Esophagus muscularis mucosa (tissue), 3 donors: Measurements from ENCODE around the gene SPINK4.

Experiments used
- POLR2A ChIP-seq: fragments of 450-650 bp; IDR thresholded peaks from one replicate; pipeline ENCODE4 v1.6.1; 2017; ENCODE audit warnings: antibody characterized with exemption, moderate library complexity, mild to moderate bottlenecking, low read depth
- POLR2AphosphoS5 ChIP-seq, 2 donors: sonication (generic); formaldehyde crosslinking; IDR thresholded peaks; one replicate each; pipeline ENCODE4 v1.6.1; 2017; ENCODE audit warnings: antibody characterized with exemption in 2 of 2
- TF ChIP-seq, protein P1 (sequence below), 3 experiments: fragments of 200-600 bp in 2 of 3; fragments of 450-650 bp in 1 of 3; sonication (generic) in 2 of 3; IDR thresholded peaks; one replicate each; pipeline ENCODE4 v1.5.1; 2017 to 2019; ENCODE audit warnings: antibody characterized with exemption in 3 of 3, mild to moderate bottlenecking in 2 of 3, moderate library complexity in 1 of 3

DNA sequence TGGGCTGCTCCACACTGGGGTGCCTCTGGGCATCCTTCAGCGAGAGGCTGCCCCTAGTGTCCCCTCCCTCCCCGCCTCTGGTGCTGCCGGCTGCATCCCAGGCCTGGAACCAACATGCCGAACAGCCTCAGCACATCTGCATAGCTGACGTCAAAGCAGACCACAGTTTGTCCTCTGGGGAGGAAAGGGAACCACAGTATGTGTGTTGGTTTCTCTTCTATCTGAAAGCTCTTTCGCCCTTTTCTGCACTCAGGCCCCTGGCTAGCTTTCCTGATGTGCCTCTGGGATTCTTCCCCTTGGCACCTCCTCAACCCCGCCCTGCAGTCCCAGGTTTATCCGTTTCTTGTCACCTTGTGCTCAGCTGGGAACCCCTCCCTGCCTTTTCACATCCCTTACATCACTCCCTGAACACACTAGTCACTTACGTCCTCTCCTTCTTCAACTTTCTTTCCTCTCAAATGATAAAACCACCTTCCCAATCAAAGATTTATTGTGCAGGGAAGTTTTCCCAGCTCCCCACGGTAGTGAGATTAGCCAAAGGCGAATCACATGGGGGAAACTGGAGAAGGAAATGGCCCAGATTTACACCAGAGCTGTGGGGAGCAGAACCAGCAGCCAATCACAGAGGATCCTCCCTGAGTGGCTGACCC lies 37.3 kb upstream of the SPINK4 start:
- no peak for TF ChIP-seq POLR2AphosphoS5 (IDR thresholded peaks at IDR 0.05)
- TF ChIP-seq POLR2A: no peak
- TF ChIP-seq, protein P1, sequence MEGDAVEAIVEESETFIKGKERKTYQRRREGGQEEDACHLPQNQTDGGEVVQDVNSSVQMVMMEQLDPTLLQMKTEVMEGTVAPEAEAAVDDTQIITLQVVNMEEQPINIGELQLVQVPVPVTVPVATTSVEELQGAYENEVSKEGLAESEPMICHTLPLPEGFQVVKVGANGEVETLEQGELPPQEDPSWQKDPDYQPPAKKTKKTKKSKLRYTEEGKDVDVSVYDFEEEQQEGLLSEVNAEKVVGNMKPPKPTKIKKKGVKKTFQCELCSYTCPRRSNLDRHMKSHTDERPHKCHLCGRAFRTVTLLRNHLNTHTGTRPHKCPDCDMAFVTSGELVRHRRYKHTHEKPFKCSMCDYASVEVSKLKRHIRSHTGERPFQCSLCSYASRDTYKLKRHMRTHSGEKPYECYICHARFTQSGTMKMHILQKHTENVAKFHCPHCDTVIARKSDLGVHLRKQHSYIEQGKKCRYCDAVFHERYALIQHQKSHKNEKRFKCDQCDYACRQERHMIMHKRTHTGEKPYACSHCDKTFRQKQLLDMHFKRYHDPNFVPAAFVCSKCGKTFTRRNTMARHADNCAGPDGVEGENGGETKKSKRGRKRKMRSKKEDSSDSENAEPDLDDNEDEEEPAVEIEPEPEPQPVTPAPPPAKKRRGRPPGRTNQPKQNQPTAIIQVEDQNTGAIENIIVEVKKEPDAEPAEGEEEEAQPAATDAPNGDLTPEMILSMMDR (IDR thresholded peaks at IDR 0.05): no peak
